ENCODE measurements around the gene TSPAN14.

TSPAN14 gene

GRCh38 chr10:80425901-80426300 is 28.2 kb upstream of the TSPAN14 start:
- no peak for DNase-seq

GRCh38 chr10:80427541-80427940 is 26.6 kb upstream of the TSPAN14 start:
- no peak for DNase-seq

DNA sequence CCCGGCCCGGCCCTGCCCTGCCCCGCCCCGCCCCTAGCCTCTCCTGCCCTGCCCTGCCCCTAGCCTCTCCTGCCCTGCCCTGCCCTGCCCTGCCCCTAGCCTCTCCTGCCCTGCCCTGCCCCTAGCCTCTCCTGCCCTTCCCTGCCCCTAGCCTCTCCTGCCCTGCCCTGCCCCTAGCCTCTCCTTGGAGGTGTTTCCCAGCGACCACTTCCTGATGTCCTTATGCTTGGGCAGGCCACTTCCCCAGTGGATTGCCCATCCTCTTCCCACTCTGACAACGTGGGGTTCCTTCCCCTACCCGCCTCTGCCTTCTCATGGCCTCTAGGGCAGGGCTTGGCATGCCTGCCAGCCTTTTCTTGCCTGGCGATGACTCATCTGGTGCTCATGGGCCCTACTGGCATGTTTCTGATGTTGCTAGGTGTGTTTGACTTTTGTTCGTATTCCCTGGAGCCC is 24.6 kb upstream of the TSPAN14 start:
- DNase-seq, result no peak

DNA sequence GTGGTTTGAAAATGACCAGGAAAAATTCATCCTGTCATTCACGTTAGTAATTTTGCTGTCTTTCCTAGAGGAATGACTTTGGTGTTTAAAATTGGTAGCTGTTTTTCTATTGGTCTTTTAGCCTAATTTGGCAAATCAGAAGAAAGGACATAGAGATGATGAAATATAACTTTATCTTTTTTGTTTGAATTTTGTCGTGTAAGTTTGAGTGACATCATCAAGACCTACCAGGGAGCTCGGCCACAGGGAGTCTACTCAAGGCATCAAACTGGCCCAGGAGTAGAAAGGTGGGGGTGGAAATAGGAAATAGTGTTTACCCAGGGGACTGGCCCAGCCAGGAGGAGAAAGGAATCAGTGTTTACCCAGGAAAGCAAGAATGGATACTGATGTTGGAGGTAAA is 21.0 kb upstream of the TSPAN14 start:
- DNase-seq, result no peak

DNA sequence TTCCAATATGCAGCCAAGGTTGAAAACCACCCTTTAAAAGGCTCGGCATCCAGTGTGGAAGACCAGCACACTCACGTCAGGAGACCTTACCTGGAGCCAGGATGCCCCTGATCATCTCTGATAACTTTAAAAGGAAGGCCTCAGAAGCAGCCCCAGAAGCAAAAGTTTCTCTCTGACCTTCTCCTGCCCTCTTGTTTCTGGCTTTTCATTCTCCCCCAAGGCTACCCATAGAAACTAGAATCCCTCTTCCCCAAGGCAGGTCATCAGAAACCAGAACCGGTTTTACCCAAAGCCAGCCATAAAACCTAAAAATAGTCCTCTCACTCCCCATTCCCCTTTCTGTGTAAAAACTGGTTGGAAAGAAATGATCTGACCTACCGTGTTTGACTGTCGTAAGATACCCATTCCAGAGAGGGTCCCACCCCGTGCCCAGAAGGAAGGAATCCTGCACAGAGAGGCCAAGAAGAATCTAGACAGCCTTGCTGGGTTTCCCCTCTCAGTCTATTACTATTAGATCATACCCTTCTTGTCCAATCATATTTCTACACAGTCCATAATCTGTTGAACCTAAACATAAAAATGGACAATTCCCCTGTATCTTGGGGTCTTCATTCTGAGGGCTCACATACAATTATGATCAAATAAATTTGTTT is 17.5 kb upstream of the TSPAN14 start:
- DNase-seq, result no peak

GRCh38 chr10:80437227-80437626 is 16.9 kb upstream of the TSPAN14 start:
- no peak for DNase-seq

DNA sequence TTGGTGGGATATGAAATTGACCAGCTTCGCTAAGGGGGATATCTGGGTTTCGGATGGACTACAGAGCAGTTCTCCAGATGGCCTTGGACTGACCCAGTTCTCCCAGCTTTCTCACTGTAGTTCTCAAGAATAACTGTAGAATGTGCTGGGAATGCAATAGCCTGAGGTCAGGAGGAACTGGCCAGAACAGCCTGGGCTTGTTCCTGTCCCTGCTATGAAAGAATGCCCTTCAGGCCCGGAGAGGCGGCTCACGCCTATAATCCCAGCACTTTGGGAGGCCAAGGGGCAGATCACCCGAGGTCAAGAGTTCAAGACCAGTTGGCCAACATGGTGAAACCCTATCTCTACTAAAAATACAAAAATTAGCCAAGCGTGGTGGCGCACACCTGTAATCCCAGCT is 12.3 kb upstream of the TSPAN14 start:
- no peak for DNase-seq

DNA sequence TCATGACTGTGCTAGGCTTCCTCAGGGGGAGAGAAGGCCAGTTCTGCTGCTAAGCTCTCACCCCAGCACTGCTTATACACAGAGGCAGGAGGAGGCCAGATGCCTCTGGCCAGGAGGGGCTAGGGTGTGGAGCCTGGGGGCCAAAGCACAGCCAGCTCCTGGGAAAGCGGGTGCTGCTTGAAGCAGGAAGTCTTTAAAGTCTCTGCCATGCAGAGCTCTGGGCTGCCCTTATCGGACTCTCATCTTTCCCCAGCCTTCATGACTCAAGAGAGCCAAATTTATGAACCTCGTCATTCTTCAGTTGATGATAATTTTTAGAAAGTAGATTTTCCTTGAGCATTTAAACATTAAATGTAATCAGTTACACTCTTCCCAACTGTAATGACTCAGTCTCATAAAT is 11.2 kb upstream of the TSPAN14 start:
- no peak for DNase-seq

DNA sequence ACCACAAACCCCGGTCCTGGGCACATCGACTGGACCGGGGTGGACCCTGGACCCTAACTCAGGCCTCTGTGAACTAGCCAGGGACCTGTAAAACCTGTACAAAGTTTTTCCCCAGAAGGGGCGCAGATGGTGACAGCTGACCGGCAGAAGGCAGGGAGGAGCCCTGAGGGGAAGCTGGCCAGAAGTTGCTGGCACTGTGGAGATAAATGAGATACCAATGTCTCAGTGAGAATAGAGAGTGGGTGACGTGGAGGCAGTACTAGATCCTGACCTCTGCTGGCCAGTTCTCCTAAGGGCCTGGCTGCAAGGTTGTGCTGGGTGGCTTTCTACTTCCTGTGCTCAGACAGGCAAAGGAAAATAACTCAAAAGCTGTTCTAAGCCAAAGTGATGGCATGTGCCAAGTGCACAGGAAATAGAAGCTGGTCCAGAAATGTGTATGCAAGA is 10.6 kb upstream of the TSPAN14 start:
- DNase-seq, result no peak

DNA sequence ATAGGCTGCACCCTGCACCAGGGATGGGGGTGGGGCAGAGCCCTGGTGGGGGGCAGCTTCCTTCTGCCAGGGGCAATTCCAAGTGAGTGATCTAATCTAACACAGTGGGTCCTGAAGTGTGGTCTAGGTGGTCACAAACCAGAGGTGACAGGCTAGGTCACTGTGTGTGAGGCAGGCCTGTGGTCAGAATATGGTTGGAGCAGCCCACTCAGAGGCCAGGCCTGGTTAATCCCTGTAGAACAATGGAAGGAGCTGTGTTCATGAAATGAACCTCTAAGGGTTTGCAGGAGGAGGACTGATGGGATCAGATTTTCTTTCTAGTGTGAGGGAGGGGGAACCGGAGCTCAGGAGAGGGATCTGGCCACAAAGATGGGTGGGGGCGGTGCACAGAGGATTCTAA is 10.0 kb upstream of the TSPAN14 start:
- no peak for DNase-seq

GRCh38 chr10:80444646-80445319 is 9.3 kb upstream of the TSPAN14 start:
- no peak for DNase-seq

GRCh38 chr10:80447436-80448190 is 6.5 kb upstream of the TSPAN14 start:
- no peak for DNase-seq

DNA sequence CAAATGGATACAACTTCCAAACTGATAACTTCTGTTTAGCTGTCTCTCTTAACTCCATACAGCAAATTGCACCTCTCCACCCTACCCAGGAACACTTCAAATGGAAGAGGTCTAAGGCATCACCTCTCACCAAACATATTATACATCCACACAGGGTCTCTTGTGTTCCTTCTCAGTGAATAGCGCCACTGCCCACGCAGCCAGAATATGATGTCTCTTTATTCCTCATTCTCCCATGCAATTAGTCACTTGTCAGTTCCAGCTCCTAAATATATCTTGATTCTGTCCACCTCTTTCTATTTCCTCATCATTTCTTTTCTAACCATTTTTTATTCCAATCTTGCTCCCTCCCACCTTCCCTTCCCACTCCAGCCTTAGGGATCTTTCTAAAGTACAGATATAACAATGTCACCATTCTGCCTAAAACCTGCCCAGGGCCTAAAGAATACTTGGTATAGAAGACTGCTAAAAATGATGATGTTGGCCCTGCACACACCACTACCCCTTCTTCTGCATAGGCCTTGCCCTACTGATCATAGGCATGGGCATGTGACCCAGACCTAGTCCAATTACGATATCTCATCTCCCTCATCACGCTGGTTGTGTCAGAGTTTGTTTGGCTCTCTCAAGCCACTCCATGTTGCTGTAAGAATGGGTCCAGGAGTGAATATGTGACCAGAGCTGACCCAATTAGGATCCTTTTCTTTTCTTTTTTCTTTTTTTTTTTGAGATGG is 5.7 kb upstream of the TSPAN14 start:
- no peak for DNase-seq

DNA sequence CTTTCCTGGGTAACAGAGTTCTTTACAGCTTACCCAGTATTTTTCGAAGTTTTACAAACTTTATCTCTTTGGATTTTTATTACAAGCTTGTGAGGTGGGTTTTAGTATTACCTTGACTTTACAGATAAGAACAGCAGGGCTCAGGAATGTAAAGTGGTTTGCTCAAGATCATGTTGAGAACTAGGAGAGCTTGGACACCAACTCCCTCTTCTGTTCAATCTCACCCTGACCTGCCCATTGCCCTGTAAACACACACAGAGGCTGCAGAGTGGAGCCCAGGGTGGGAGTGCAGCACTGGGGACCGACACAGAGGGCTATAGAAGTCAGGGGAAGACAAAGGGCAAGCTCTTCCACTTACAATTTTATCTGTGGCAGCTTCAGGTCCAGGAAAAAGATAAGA is 4.6 kb upstream of the TSPAN14 start:
- no peak for DNase-seq

DNA sequence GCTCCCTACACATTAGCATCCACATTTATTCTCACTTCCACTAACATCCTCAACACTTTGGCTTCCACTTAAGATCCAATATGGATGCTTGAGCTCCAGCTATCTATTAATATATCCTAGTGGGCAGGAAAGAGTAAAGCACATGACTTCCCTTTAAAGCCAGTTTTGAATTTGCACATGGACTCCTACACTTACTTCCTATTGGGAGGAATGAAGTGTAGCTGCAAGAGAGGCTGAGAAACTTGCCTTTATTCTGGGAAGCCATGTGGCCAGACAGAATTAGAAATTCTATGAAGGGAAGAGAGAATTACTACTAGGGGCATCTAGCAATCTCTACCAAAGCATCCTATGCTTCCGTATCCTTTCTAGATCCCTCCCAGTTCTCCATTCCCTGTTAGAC is 3.0 kb upstream of the TSPAN14 start:
- no peak for DNase-seq

GRCh38 chr10:80452069-80452468 is 2.0 kb upstream of the TSPAN14 start:
- no peak for DNase-seq

DNA sequence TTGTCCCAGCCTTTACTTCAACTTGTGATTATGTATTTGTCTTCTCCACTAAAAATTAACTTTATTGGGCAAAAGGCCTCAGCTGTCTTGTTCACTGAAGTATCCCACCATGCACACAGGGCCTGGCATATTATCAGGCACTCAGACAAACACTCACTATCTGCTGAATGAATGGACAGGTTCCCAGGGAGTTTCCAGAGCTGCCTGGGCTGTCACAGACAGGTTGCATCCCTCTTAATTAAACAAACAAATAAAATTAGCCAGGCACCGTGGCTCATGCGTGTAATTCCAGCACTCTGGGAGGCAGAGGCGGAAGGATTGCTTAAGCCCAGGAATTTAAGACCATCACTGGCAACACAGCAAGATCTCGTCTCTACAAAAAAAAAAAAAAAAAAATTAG is 1.5 kb upstream of the TSPAN14 start:
- DNase-seq, result no peak

DNA sequence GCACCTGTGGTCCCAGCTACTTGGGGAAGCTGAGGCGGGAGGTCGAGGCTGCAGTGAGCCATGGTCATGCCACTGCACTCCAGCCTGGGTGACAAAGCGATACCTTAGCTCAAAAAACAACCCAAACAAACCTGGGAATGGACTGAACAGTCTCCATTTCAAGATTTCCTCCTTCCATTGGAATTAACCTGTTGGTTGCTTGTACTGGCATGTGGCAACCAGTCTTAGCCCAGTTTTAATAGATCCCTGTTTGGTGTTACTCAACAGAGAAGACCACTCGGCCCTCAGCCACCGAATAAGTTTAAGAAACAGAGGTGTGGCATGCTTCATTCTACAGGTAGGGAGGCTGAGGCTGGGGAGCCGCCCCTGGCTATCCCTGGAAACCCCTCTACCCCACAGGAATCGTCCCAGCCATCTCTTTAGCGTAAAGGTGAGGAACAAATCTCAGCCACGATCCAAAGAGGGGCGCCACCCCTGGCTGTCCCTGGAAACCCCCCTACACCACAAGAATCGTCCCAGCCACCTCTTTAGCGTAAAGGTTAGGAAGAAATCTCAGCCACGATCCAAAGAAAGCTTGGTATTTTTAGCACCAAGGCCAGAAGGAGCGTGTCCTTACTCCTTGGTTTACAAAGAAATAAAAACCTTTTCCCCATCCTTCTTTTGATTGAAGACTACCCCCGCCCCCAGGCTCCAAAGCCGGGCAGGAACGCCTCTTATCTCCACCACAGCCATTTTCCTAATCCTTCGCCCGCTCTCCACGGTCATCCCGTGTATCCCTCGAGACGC is 861 bp upstream of the TSPAN14 start:
- no peak for DNase-seq

GRCh38 chr10:80454513-80455460 is 677 bp downstream of the TSPAN14 start:
- no peak for DNase-seq

DNA sequence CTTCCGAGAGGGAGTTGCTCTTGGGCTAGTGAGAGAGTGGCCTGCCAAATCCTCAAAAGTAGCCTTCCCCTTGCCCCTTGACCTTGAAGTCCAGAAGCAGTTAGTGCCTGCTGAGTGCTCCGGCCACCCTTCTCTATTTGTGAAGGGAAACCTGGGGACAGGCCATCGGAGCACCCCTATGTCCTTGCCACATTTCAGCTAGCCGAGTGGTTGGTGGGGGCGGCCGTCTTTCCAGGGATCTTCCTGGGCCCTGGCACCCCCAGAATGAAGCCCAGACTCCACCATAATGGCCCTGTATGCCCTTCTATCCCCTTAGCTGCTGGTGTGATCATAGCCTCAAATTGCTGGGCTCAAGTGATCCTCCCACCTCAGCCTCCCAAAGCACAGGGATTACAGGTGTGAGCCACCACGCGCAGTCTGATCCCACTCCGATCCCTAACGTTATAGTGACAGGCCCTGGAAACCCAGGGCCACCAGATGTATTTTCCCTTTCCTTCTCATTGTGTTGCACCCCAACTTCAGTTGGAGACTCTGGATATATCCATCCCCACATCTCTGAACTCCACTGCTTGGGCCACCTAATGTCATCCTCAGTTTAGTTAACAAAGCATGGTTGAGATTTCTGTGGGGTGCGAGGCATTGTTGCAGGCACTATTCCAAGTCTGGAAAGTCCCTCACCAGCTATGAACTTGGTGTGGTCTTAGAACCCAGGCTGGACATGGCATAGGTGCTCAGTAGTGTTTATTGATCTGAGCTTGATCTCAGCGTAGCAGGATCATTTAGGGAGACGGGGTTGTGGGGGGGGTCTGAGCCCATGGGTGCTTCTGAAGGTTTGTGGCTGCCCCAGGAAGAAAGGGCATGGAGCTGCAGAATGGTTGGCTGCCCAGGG is 1.6 kb downstream of the TSPAN14 start:
- DNase-seq, result no peak

All from SHP77 (cell line).